Astrocyte (in vitro differentiated cells and primary cell): ENCODE results near the gene SCN2B. TPM values are rescaled to one million over a fixed set of nuclear protein-coding genes. Genes with fewer than 3 reads are reported as not detected.

Experiments used
- DNase-seq: peaks from one replicate; pipeline ENCODE4 v3.0.0-alpha.2; 2010; ENCODE audit warnings: low read depth
- FAIRE-seq: peaks from 2 replicates; lab custom pipeline; 2011; peaks lifted over from hg19 to GRCh38; lab: Jason Lieb, UNC
- H2AFZ ChIP-seq: 2 replicates; pipeline ENCODE4 v1.6.0; 2012; ENCODE audit warnings: low read depth, low read length, inconsistent platforms
- H3K27ac ChIP-seq: 2 replicates; pipeline ENCODE4 v1.5.1; 2011; ENCODE audit warnings: low read depth, low read length, inconsistent platforms
- H3K27me3 ChIP-seq: 2 replicates; pipeline ENCODE4 v1.6.0; 2011; ENCODE audit warnings: low read length, inconsistent platforms; ENCODE audit not compliant: insufficient read depth
- H3K36me3 ChIP-seq: 2 replicates; pipeline ENCODE4 v1.5.1; 2011; ENCODE audit warnings: low read length, inconsistent platforms; ENCODE audit not compliant: insufficient read depth
- H3K4me1 ChIP-seq: 2 replicates; pipeline ENCODE4 v1.5.1; 2011; ENCODE audit warnings: low read length, inconsistent platforms; ENCODE audit not compliant: insufficient read depth
- H3K4me2 ChIP-seq: 2 replicates; pipeline ENCODE4 v1.6.0; 2012; ENCODE audit warnings: low read length, inconsistent platforms
- H3K4me3 ChIP-seq: 2 replicates; pipeline ENCODE4 v1.5.1; 2011; ENCODE audit warnings: low read depth, mild to moderate bottlenecking, low read length, inconsistent platforms; ENCODE audit not compliant: insufficient read depth
- H3K79me2 ChIP-seq: 2 replicates; pipeline ENCODE4 v1.6.0; 2012; ENCODE audit warnings: mild to moderate bottlenecking, low read length, inconsistent platforms; ENCODE audit not compliant: insufficient read depth
- H3K9ac ChIP-seq: 2 replicates; pipeline ENCODE4 v1.6.0; 2012; ENCODE audit warnings: mild to moderate bottlenecking, low read length, inconsistent platforms
- H3K9me3 ChIP-seq: 2 replicates; pipeline ENCODE4 v1.5.1; 2012; ENCODE audit warnings: low read depth, mild to moderate bottlenecking, low read length, inconsistent platforms; ENCODE audit not compliant: insufficient read depth
- H4K20me1 ChIP-seq: 2 replicates; pipeline ENCODE4 v1.6.0; 2012; ENCODE audit warnings: low read length, inconsistent platforms; ENCODE audit not compliant: insufficient read depth
- H3K27ac Mint-ChIP-seq: one replicate; pipeline ENCODE4 v1.8.0; 2021; ENCODE audit warnings: mild to moderate bottlenecking, mixed read lengths; ENCODE audit not compliant: unreplicated experiment
- H3K27me3 Mint-ChIP-seq: one replicate; pipeline ENCODE4 v1.8.0; 2021; ENCODE audit warnings: low read depth, mixed read lengths; ENCODE audit not compliant: unreplicated experiment
- H3K36me3 Mint-ChIP-seq: one replicate; pipeline ENCODE4 v1.8.0; 2021; ENCODE audit warnings: low read depth, mixed read lengths; ENCODE audit not compliant: unreplicated experiment
- H3K4me1 Mint-ChIP-seq: one replicate; pipeline ENCODE4 v1.8.0; 2021; ENCODE audit warnings: low read depth, mixed read lengths; ENCODE audit not compliant: unreplicated experiment
- H3K4me3 Mint-ChIP-seq: one replicate; pipeline ENCODE4 v1.8.0; 2021; ENCODE audit warnings: mild to moderate bottlenecking, moderate library complexity, mixed read lengths; ENCODE audit not compliant: unreplicated experiment
- H3K9me3 Mint-ChIP-seq: one replicate; pipeline ENCODE4 v1.8.0; 2021; ENCODE audit warnings: mild to moderate bottlenecking, mixed read lengths; ENCODE audit not compliant: unreplicated experiment
- CTCF ChIP-seq: IDR thresholded peaks from 2 replicates; pipeline ENCODE4 v1.5.1; 2011; ENCODE audit warnings: low read depth, mild to moderate bottlenecking, inconsistent platforms, low read length, moderate library complexity; ENCODE audit not compliant: insufficient read depth
- EZH2 ChIP-seq: IDR thresholded peaks from 2 replicates; pipeline ENCODE4 v1.6.1; 2012; ENCODE audit warnings: mild to moderate bottlenecking, low read length, inconsistent platforms; ENCODE audit not compliant: insufficient read depth
- total RNA-seq: library from RNA; stranded (reverse); gene quantifications from 2 replicates; pipeline ENCODE4 v1.2.1, GENCODE V29; 2021

The SCN2B gene
- total RNA-seq, 1 donor from 2014 or later, result 0.18 TPM

- H3K27ac Mint-ChIP-seq, result no peak overlapping the region
These were observed 5.6 kb downstream of the SCN2B start for GRCh38 chr11:118170882-118171268.

GRCh38 chr11:118170231-118170630 is 6.2 kb downstream of the SCN2B start:
- Histone ChIP-seq H3K4me1 (no peaks in the 10 kb centered on the region), H3K27me3 (peaks cover 28% of the 10 kb centered on the region), H3K9me3 (no peaks in the 10 kb centered on the region), H3K79me2 (no peaks in the 10 kb centered on the region), H3K36me3 (no peaks in the 10 kb centered on the region), H3K27ac (no peak overlapping the region), H4K20me1 (no peaks in the 10 kb centered on the region), H3K9ac (no peak overlapping the region), H3K4me3 (no peak overlapping the region), H3K4me2 (no peak overlapping the region), H2AFZ (no peak overlapping the region)
- H3K36me3 Mint-ChIP-seq, result no peaks in the 10 kb centered on the region
- TF ChIP-seq EZH2 (no peak), CTCF (no peak)
- H3K27ac Mint-ChIP-seq, result no peak overlapping the region
- peaks cover 80% of the 10 kb centered on the region for H3K27me3 Mint-ChIP-seq
- H3K4me1 Mint-ChIP-seq, result peaks cover 6% of the 10 kb centered on the region
- no peaks in the 10 kb centered on the region for H3K9me3 Mint-ChIP-seq
- no peak for DNase-seq
- no peak overlapping the region for H3K4me3 Mint-ChIP-seq
- FAIRE-seq, result no peak

More at GRCh38 chr11:118170882-118171268, 5.6 kb downstream of the SCN2B start:
- DNase-seq (no peak), FAIRE-seq (no peak)
- TF ChIP-seq EZH2, result no peak
- no peak for TF ChIP-seq CTCF
- Histone ChIP-seq H3K27me3 (peaks cover 30% of the 10 kb centered on the region), H3K9me3 (no peaks in the 10 kb centered on the region), H4K20me1 (no peaks in the 10 kb centered on the region), H3K4me2 (no peak overlapping the region), H3K9ac (no peak overlapping the region), H3K36me3 (no peaks in the 10 kb centered on the region), H3K27ac (no peak overlapping the region), H3K4me3 (no peak overlapping the region), H3K4me1 (no peaks in the 10 kb centered on the region), H3K79me2 (no peaks in the 10 kb centered on the region), H2AFZ (no peak overlapping the region)
- Mint-ChIP-seq H3K4me3 (no peak overlapping the region), H3K36me3 (no peaks in the 10 kb centered on the region), H3K9me3 (no peaks in the 10 kb centered on the region), H3K27me3 (peaks cover 84% of the 10 kb centered on the region), H3K4me1 (peaks cover 12% of the 10 kb centered on the region)

- Histone ChIP-seq H3K9me3 (no peaks in the 10 kb centered on the region), H3K4me3 (no peak overlapping the region), H3K9ac (no peak overlapping the region), H4K20me1 (no peaks in the 10 kb centered on the region), H3K36me3 (no peaks in the 10 kb centered on the region), H2AFZ (no peak overlapping the region), H3K79me2 (no peaks in the 10 kb centered on the region), H3K4me1 (no peaks in the 10 kb centered on the region), H3K27me3 (peaks cover 24% of the 10 kb centered on the region), H3K27ac (no peak overlapping the region), H3K4me2 (no peak overlapping the region)
- TF ChIP-seq EZH2 (no peak), CTCF (no peak)
- DNase-seq (no peak), FAIRE-seq (no peak)
- H3K27ac Mint-ChIP-seq, result no peak overlapping the region
- no peaks in the 10 kb centered on the region for H3K9me3 Mint-ChIP-seq
- no peak overlapping the region for H3K4me3 Mint-ChIP-seq
- no peaks in the 10 kb centered on the region for H3K4me1 Mint-ChIP-seq
- no peaks in the 10 kb centered on the region for H3K36me3 Mint-ChIP-seq
- peaks cover 78% of the 10 kb centered on the region for H3K27me3 Mint-ChIP-seq
These were observed 6.9 kb downstream of the SCN2B start for GRCh38 chr11:118169300-118170140.
